Neural crest cell (in vitro differentiated cells): ENCODE data around the gene AHNAK2. TPM values are rescaled to one million over a fixed set of nuclear protein-coding genes. Genes with fewer than 3 reads are reported as not detected.
"Not testable (repeated sequence)": the region's sequence is repeated elsewhere in the genome, so short reads cannot be mapped to it uniquely, and the experiment has no call there.

ENCODE experiments used
- DNase-seq: peaks from one replicate; pipeline ENCODE4 v3.0.0; 2021; ENCODE audit warnings: low read depth, mixed read lengths, low spot score
- H3K27ac Mint-ChIP-seq: one replicate; pipeline ENCODE4 v1.8.0; 2021; ENCODE audit warnings: mild to moderate bottlenecking, mixed read lengths; ENCODE audit not compliant: unreplicated experiment
- H3K27me3 Mint-ChIP-seq: 2 replicates; pipeline ENCODE4 v1.8.0; 2021; ENCODE audit warnings: low read depth, mild to moderate bottlenecking, mixed read lengths
- H3K36me3 Mint-ChIP-seq: 2 replicates; pipeline ENCODE4 v1.8.0; 2021; ENCODE audit warnings: low read depth, mild to moderate bottlenecking, mixed read lengths
- H3K4me1 Mint-ChIP-seq: 2 replicates; pipeline ENCODE4 v1.8.0; 2021; ENCODE audit warnings: mixed read lengths
- H3K4me3 Mint-ChIP-seq: one replicate; pipeline ENCODE4 v1.8.0; 2021; ENCODE audit warnings: mild to moderate bottlenecking, mixed read lengths
- H3K9me3 Mint-ChIP-seq: 2 replicates; pipeline ENCODE4 v1.8.0; 2021; ENCODE audit warnings: mixed read lengths
- CTCF ChIP-seq: fragments of 200-600 bp; sonication (generic); conservative IDR thresholded peaks from 2 replicates; pipeline ENCODE4 v1.5.0; 2021; ENCODE audit warnings: antibody characterized with exemption, mild to moderate bottlenecking
- total RNA-seq: library from RNA; stranded (reverse); gene quantifications from 2 replicates; pipeline ENCODE4 v1.2.1, GENCODE V29; 2021

Gene AHNAK2
- total RNA-seq, 1 donor from 2014 or later, result 1.4 TPM

GRCh38 chr14:104923640-104924420 is 54.3 kb downstream of the AHNAK2 start:
- no peak overlapping the region for H3K4me3 Mint-ChIP-seq
- TF ChIP-seq CTCF, result no peak
- H3K27ac Mint-ChIP-seq, result no peak overlapping the region
- DNase-seq, result no peak
- no peaks in the 10 kb centered on the region for H3K36me3 Mint-ChIP-seq
- no peaks in the 10 kb centered on the region for H3K9me3 Mint-ChIP-seq
- H3K27me3 Mint-ChIP-seq, result no peaks in the 10 kb centered on the region
- H3K4me1 Mint-ChIP-seq, result peaks cover 11% of the 10 kb centered on the region

- H3K4me1 Mint-ChIP-seq, result peaks cover 19% of the 10 kb centered on the region
- no peak for DNase-seq
- H3K36me3 Mint-ChIP-seq, result no peaks in the 10 kb centered on the region
- H3K9me3 Mint-ChIP-seq, result no peaks in the 10 kb centered on the region
- no peak overlapping the region for H3K27ac Mint-ChIP-seq
- no peak overlapping the region for H3K4me3 Mint-ChIP-seq
- no peak for TF ChIP-seq CTCF
- H3K27me3 Mint-ChIP-seq, result peaks cover 16% of the 10 kb centered on the region
These were observed 58.2 kb downstream of the AHNAK2 start for GRCh38 chr14:104919993-104920315.

- not testable (repeated sequence) for H3K27ac Mint-ChIP-seq, DNase-seq, H3K36me3 Mint-ChIP-seq, H3K9me3 Mint-ChIP-seq, H3K4me3 Mint-ChIP-seq
- Mint-ChIP-seq H3K27me3 (peaks cover 22% of the 10 kb centered on the region), H3K4me1 (peaks cover 19% of the 10 kb centered on the region)
These were observed 58.8 kb downstream of the AHNAK2 start for GRCh38 chr14:104919152-104919992.

GRCh38 chr14:104917993-104918392 is 60.2 kb downstream of the AHNAK2 start:
- Mint-ChIP-seq H3K4me1 (peaks cover 19% of the 10 kb centered on the region), H3K27ac (no peak overlapping the region), H3K27me3 (peaks cover 35% of the 10 kb centered on the region), H3K36me3 (no peaks in the 10 kb centered on the region), H3K4me3 (no peak overlapping the region), H3K9me3 (peaks cover 5% of the 10 kb centered on the region)
- DNase-seq, result no peak
- TF ChIP-seq CTCF, result no peak

DNA sequence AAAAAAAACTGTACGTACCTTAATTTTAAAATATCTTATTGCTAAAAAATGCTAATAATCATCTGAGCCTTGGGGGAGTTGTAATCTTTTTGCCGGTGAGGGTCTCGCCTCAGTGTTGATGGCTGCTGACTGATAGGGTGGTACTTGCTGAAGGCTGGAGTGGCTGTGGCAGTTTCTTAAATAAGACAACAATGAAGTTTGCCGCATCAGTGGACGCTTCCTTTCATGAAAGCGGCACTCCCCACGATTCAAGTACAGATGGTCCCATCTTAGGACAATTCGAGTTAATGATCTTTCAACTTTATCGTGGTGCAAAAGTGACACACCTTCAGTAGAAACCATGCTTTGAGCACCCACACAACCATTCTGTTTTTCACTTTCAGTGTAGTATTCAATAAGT is 61.1 kb downstream of the AHNAK2 start:
- no peak for TF ChIP-seq CTCF
- no peak for DNase-seq

DNA sequence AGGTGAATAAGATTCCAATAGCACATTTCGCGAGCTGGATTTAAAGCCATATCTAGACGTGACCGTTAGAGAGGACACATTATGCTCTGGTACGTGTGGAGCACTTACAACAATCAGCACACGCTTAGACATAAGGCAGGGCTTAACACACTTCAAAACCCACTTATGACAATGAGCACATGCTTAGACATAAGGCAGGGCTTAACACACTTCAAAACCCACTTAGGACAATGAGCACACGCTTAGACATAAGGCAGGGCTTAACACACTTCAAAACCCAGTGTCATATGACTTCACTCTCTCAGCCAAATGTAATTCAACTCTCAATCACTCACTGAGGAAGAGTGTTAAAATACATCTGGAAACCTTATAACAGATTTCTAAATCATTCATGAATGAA is 64.7 kb downstream of the AHNAK2 start:
- TF ChIP-seq CTCF, result no peak
- H3K27me3 Mint-ChIP-seq, result peaks cover 64% of the 10 kb centered on the region
- H3K36me3 Mint-ChIP-seq, result peaks cover 6% of the 10 kb centered on the region
- no peak for DNase-seq
- no peak overlapping the region for H3K4me3 Mint-ChIP-seq
- H3K4me1 Mint-ChIP-seq, result peaks cover 5% of the 10 kb centered on the region
- H3K27ac Mint-ChIP-seq, result no peak overlapping the region
- H3K9me3 Mint-ChIP-seq, result peaks cover 12% of the 10 kb centered on the region

More for the DNA sequence above, 61.1 kb downstream of the AHNAK2 start:
- peaks cover 5% of the 10 kb centered on the region for H3K9me3 Mint-ChIP-seq
- H3K36me3 Mint-ChIP-seq, result no peaks in the 10 kb centered on the region
- peaks cover 19% of the 10 kb centered on the region for H3K4me1 Mint-ChIP-seq
- H3K27me3 Mint-ChIP-seq, result peaks cover 36% of the 10 kb centered on the region
- H3K4me3 Mint-ChIP-seq, result no peak overlapping the region
- no peak overlapping the region for H3K27ac Mint-ChIP-seq
